ENCODE data around the gene ELP2.
"Not testable (repeated sequence)": the region's sequence is repeated elsewhere in the genome, so short reads cannot be mapped to it uniquely, and the experiment has no call there.

ELP2 gene

GRCh38 chr18:36158266-36158867 lies 28.7 kb downstream of the ELP2 start:
- Histone ChIP-seq H3K36me3 (ENCODE audit: control insufficient read depth, insufficient read depth, low read length) (no peaks in the 10 kb centered on the region), H3K4me1 (no peaks in the 10 kb centered on the region), H3K9me3 (ENCODE audit: control insufficient read depth, low read length) (no peaks in the 10 kb centered on the region), H3K27me3 (ENCODE audit: control insufficient read depth, insufficient read depth, low read length) (no peaks in the 10 kb centered on the region), H3K4me2 (ENCODE audit: low read length) (no peak overlapping the region), H3K79me2 (peaks cover 2% of the 10 kb centered on the region), H3K27ac (no peak overlapping the region), H3K9ac (no peak overlapping the region), H2AFZ (no peak overlapping the region), H3K4me3 (ENCODE audit: low read depth, low read length) (no peak overlapping the region)
- no peak for TF ChIP-seq CTCF (IDR thresholded peaks at IDR 0.05)

- Histone ChIP-seq H3K79me2 (peaks cover under 1% of the 10 kb centered on the region), H3K4me2 (ENCODE audit: low read length) (no peak overlapping the region), H3K36me3 (ENCODE audit: control insufficient read depth, insufficient read depth, low read length) (no peaks in the 10 kb centered on the region), H3K4me1 (no peaks in the 10 kb centered on the region), H3K9me3 (ENCODE audit: control insufficient read depth, low read length) (no peaks in the 10 kb centered on the region), H3K4me3 (ENCODE audit: low read depth, low read length) (no peak overlapping the region), H2AFZ (no peak overlapping the region), H3K9ac (no peak overlapping the region), H3K27me3 (ENCODE audit: control insufficient read depth, insufficient read depth, low read length) (no peaks in the 10 kb centered on the region), H3K27ac (no peak overlapping the region)
- no peak for TF ChIP-seq CTCF (IDR thresholded peaks at IDR 0.05)
Measured at GRCh38 chr18:36160959-36161371, 31.3 kb downstream of the ELP2 start.

GRCh38 chr18:36162981-36163380 lies 33.3 kb downstream of the ELP2 start:
- no peak overlapping the region for H3K4me3 ChIP-seq (ENCODE audit: low read depth, low read length)
- H3K4me1 ChIP-seq = no peaks in the 10 kb centered on the region
- no peak overlapping the region for H3K9ac ChIP-seq
- H2AFZ ChIP-seq = no peak overlapping the region
- H3K4me2 ChIP-seq (ENCODE audit: low read length) = no peak overlapping the region
- no peaks in the 10 kb centered on the region for H3K79me2 ChIP-seq
- H3K27ac ChIP-seq = no peak overlapping the region
- TF ChIP-seq CTCF (IDR thresholded peaks at IDR 0.05) = no peak
- H3K27me3 ChIP-seq (ENCODE audit: control insufficient read depth, insufficient read depth, low read length) = no peaks in the 10 kb centered on the region
- H3K36me3 ChIP-seq (ENCODE audit: control insufficient read depth, insufficient read depth, low read length) = no peaks in the 10 kb centered on the region
- H3K9me3 ChIP-seq (ENCODE audit: control insufficient read depth, low read length) = no peaks in the 10 kb centered on the region

- Histone ChIP-seq H3K27me3 (ENCODE audit: control insufficient read depth, insufficient read depth, low read length) (no peaks in the 10 kb centered on the region), H3K4me2 (ENCODE audit: low read length) (no peak overlapping the region), H3K9ac (no peak overlapping the region), H3K9me3 (ENCODE audit: control insufficient read depth, low read length) (no peaks in the 10 kb centered on the region), H3K79me2 (no peaks in the 10 kb centered on the region), H3K36me3 (ENCODE audit: control insufficient read depth, insufficient read depth, low read length) (no peaks in the 10 kb centered on the region), H3K4me1 (no peaks in the 10 kb centered on the region), H2AFZ (no peak overlapping the region), H3K4me3 (ENCODE audit: low read depth, low read length) (no peak overlapping the region), H3K27ac (no peak overlapping the region)
- no peak for TF ChIP-seq CTCF (IDR thresholded peaks at IDR 0.05)
Measured at GRCh38 chr18:36167692-36168218, 38.1 kb downstream of the ELP2 start.

GRCh38 chr18:36168296-36168695 lies 38.6 kb downstream of the ELP2 start:
- H3K4me2 ChIP-seq (ENCODE audit: low read length); H3K9me3 ChIP-seq (ENCODE audit: control insufficient read depth, low read length); H3K36me3 ChIP-seq (ENCODE audit: control insufficient read depth, insufficient read depth, low read length); H3K27me3 ChIP-seq (ENCODE audit: control insufficient read depth, insufficient read depth, low read length); H2AFZ ChIP-seq; H3K4me3 ChIP-seq (ENCODE audit: low read depth, low read length); H3K79me2 ChIP-seq; H3K27ac ChIP-seq; H3K9ac ChIP-seq; H3K4me1 ChIP-seq: not testable (repeated sequence)
